Thoracic aorta (tissue), 2 donors: Measurements from ENCODE around the gene POLA1. TPM values are rescaled to one million over a fixed set of nuclear protein-coding genes. Genes with fewer than 3 reads are reported as not detected.

ENCODE experiments used
- ATAC-seq: fragments of 150-250 bp; one replicate; pipeline ENCODE4 v1.8.0; 2017; ENCODE audit warnings: low read depth; ENCODE audit not compliant: insufficient number of reproducible peaks, low FRiP score
- DNase-seq: peaks from one replicate; pipeline ENCODE4 v3.0.0-alpha.2; 2020; ENCODE audit warnings: low spot score
- H3K27ac ChIP-seq, 2 donors: fragments of 200-600 bp; sonication (generic); 1 replicate in 1 of 2; 2 replicates in 1 of 2; pipeline ENCODE4 v1.5.1; 2016; ENCODE audit warnings: mild to moderate bottlenecking in 2 of 2, moderate library complexity in 2 of 2
- H3K27me3 ChIP-seq: fragments of 200-600 bp; sonication (generic); replicated peaks from 2 replicates; pipeline ENCODE4 v1.6.0; 2016; ENCODE audit warnings: mild to moderate bottlenecking; ENCODE audit not compliant: insufficient read depth
- H3K36me3 ChIP-seq: fragments of 200-600 bp; sonication (generic); one replicate; pipeline ENCODE4 v1.5.1; 2016
- H3K4me1 ChIP-seq, 2 donors: fragments of 200-600 bp; sonication (generic); 1 replicate in 1 of 2; 2 replicates in 1 of 2; pipeline versions ENCODE4 v1.5.1 to v1.6.0; 2016; ENCODE audit warnings: low read depth in 2 of 2, mild to moderate bottlenecking in 1 of 2; ENCODE audit not compliant: control insufficient read depth in 1 of 2
- H3K4me3 ChIP-seq: fragments of 200-600 bp; sonication (generic); 2 replicates; pipeline ENCODE4 v1.5.1; 2016; ENCODE audit warnings: mild to moderate bottlenecking
- H3K9me3 ChIP-seq: fragments of 200-600 bp; sonication (generic); 2 replicates; pipeline ENCODE4 v1.5.1; 2016
- total RNA-seq, 2 donors: library from RNA; depleted of rRNA; stranded (reverse); fragments of >200 nt; gene quantifications; one replicate each; pipeline versions ENCODE4 v1.1.0 to v1.2.3, GENCODE V29; 2016
- TF ChIP-seq, protein P1 (sequence below): fragments of 200-600 bp; sonication (generic); IDR thresholded peaks from one replicate; pipeline ENCODE4 v1.5.1; 2019; ENCODE audit warnings: antibody characterized with exemption

The POLA1 gene
- total RNA-seq, 2 donors from 2014 or later, result 11.6 to 20.6 TPM

GRCh38 chrX:24982306-24982965 lies 288.7 kb downstream of the POLA1 start:
- H3K27me3 ChIP-seq, result no peaks in the 10 kb centered on the region
- H3K27ac ChIP-seq, result no peak overlapping the region
- ATAC-seq (no peak), DNase-seq (no peak)
- TF ChIP-seq, protein P1, sequence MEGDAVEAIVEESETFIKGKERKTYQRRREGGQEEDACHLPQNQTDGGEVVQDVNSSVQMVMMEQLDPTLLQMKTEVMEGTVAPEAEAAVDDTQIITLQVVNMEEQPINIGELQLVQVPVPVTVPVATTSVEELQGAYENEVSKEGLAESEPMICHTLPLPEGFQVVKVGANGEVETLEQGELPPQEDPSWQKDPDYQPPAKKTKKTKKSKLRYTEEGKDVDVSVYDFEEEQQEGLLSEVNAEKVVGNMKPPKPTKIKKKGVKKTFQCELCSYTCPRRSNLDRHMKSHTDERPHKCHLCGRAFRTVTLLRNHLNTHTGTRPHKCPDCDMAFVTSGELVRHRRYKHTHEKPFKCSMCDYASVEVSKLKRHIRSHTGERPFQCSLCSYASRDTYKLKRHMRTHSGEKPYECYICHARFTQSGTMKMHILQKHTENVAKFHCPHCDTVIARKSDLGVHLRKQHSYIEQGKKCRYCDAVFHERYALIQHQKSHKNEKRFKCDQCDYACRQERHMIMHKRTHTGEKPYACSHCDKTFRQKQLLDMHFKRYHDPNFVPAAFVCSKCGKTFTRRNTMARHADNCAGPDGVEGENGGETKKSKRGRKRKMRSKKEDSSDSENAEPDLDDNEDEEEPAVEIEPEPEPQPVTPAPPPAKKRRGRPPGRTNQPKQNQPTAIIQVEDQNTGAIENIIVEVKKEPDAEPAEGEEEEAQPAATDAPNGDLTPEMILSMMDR, result no peak
- no peaks in the 10 kb centered on the region for H3K36me3 ChIP-seq
- no peaks in the 10 kb centered on the region for H3K4me1 ChIP-seq
- no peak overlapping the region for H3K4me3 ChIP-seq
- H3K9me3 ChIP-seq, result no peaks in the 10 kb centered on the region

GRCh38 chrX:24983931-24984330 lies 290.2 kb downstream of the POLA1 start:
- Histone ChIP-seq H3K9me3 (no peaks in the 10 kb centered on the region), H3K36me3 (no peaks in the 10 kb centered on the region), H3K4me3 (no peak overlapping the region), H3K4me1 (no peaks in the 10 kb centered on the region), H3K27ac (no peak overlapping the region), H3K27me3 (no peaks in the 10 kb centered on the region)
- DNase-seq (no peak), ATAC-seq (no peak)
- TF ChIP-seq, protein P1, result no peak

- Histone ChIP-seq H3K27ac (no peak overlapping the region), H3K9me3 (no peaks in the 10 kb centered on the region), H3K27me3 (no peaks in the 10 kb centered on the region), H3K4me1 (no peaks in the 10 kb centered on the region), H3K4me3 (no peak overlapping the region), H3K36me3 (no peaks in the 10 kb centered on the region)
- no peak for ATAC-seq
- TF ChIP-seq, protein P1, result no peak
- DNase-seq, result no peak
Observed at GRCh38 chrX:24985120-24985519, 291.4 kb downstream of the POLA1 start.

DNA sequence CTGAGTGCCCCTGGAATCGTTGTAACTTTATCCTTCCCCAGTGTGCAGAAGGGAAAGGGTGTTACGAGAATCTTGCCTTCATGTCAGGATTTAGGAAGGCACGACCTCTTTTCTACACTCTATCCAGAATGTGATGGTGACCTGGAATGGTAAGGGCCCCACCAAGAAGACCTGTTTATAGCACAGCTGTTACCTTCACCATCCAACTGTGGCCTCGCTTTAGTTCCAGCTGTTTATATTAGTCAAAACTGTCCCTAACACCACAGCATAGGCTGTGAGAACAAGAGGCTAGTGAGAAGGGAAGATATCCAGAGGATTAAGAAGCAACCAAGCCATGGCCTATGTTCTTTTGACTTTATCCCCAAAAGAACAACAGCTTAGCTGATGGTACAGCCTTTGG lies 294.0 kb downstream of the POLA1 start:
- DNase-seq (no peak), ATAC-seq (no peak)
- no peak overlapping the region for H3K27ac ChIP-seq
- no peaks in the 10 kb centered on the region for H3K36me3 ChIP-seq
- H3K4me1 ChIP-seq, result no peaks in the 10 kb centered on the region
- H3K27me3 ChIP-seq, result no peaks in the 10 kb centered on the region
- no peak overlapping the region for H3K4me3 ChIP-seq
- TF ChIP-seq, protein P1, result no peak
- no peaks in the 10 kb centered on the region for H3K9me3 ChIP-seq

- H3K27me3 ChIP-seq, result no peaks in the 10 kb centered on the region
- no peak overlapping the region for H3K4me3 ChIP-seq
- no peaks in the 10 kb centered on the region for H3K36me3 ChIP-seq
- no peaks in the 10 kb centered on the region for H3K4me1 ChIP-seq
- H3K9me3 ChIP-seq, result no peaks in the 10 kb centered on the region
- no peak overlapping the region for H3K27ac ChIP-seq
- no peak for DNase-seq
- TF ChIP-seq, protein P1, result no peak
- no peak for ATAC-seq
Observed at GRCh38 chrX:24988314-24988713, 294.6 kb downstream of the POLA1 start.
